ENCODE data around the gene GAL3ST2.

DNA sequence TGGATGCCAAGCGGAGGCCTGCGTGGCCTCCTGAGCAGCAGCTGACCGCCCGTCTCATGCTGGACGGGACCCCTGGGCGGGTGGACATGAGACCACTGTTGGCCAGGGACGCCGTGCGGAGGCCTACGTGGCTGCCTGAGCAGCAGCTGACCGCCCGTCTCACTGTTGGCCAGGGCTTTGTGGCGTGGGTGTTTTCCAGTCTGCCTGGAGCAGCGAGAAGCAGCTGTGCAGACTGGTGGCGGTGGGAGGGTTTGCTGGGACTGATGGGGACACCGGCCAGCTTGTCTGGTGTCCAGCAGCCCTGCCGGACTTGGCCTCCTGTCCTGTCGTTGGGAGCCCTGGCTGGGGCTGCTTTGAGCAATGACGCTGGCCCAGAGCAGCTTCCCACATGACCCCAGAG lies 48.0 kb upstream of the GAL3ST2 start:
- no peak for TF ChIP-seq CTCF (IDR thresholded peaks at IDR 0.05; ENCODE audit: borderline replicate concordance, extremely low read depth, low read length, poor library complexity, severe bottlenecking)
- TF ChIP-seq EZH2 (IDR thresholded peaks at IDR 0.05; ENCODE audit: borderline replicate concordance, low read depth, low read length, severe bottlenecking) = no peak
